ENCODE measurements around the gene DMWD. TPM values are rescaled to one million over a fixed set of nuclear protein-coding genes. Genes with fewer than 3 reads are reported as not detected.

The DMWD gene
- total RNA-seq, 6 experiments from 2014 or later: 53.4 to 63.2 (median 55.3) TPM

DNA sequence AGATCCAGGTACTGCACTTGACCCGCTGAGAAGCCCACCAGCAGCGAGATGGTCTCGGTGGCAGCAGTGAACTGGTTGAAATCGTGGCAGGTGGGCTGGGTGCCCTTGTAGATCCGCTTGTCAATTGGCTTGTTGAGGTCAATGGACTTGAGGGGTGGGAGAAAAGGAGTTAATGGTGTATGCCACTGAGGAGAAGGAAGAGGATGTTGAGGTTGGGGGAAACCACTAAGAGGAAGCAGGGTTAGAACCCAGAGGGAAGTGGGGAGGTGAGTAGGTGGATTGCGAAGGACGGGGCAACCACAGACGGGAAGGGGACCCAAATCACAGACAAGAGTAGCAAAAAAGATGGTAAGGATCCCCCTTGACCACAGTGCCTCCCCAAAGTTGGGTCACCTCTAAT, 1.7 kb downstream of the DMWD start:
- H3K4me3 Mint-ChIP-seq: peak overlapping the region; percentile 99
- H3K27ac Mint-ChIP-seq: peak overlapping the region; percentile 90
- H3K9me3 Mint-ChIP-seq: no peaks in the 10 kb centered on the region
- DNase-seq: no peak
- H3K4me1 Mint-ChIP-seq (ENCODE audit: low read depth): peaks cover 27% of the 10 kb centered on the region
- peaks cover 2% of the 10 kb centered on the region for H3K27me3 Mint-ChIP-seq (ENCODE audit: insufficient read depth)
- peaks cover 36% of the 10 kb centered on the region for H3K36me3 Mint-ChIP-seq (ENCODE audit: low read depth)
- TF ChIP-seq, protein P1, sequence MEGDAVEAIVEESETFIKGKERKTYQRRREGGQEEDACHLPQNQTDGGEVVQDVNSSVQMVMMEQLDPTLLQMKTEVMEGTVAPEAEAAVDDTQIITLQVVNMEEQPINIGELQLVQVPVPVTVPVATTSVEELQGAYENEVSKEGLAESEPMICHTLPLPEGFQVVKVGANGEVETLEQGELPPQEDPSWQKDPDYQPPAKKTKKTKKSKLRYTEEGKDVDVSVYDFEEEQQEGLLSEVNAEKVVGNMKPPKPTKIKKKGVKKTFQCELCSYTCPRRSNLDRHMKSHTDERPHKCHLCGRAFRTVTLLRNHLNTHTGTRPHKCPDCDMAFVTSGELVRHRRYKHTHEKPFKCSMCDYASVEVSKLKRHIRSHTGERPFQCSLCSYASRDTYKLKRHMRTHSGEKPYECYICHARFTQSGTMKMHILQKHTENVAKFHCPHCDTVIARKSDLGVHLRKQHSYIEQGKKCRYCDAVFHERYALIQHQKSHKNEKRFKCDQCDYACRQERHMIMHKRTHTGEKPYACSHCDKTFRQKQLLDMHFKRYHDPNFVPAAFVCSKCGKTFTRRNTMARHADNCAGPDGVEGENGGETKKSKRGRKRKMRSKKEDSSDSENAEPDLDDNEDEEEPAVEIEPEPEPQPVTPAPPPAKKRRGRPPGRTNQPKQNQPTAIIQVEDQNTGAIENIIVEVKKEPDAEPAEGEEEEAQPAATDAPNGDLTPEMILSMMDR (IDR thresholded peaks at IDR 0.05): no peak

DNA sequence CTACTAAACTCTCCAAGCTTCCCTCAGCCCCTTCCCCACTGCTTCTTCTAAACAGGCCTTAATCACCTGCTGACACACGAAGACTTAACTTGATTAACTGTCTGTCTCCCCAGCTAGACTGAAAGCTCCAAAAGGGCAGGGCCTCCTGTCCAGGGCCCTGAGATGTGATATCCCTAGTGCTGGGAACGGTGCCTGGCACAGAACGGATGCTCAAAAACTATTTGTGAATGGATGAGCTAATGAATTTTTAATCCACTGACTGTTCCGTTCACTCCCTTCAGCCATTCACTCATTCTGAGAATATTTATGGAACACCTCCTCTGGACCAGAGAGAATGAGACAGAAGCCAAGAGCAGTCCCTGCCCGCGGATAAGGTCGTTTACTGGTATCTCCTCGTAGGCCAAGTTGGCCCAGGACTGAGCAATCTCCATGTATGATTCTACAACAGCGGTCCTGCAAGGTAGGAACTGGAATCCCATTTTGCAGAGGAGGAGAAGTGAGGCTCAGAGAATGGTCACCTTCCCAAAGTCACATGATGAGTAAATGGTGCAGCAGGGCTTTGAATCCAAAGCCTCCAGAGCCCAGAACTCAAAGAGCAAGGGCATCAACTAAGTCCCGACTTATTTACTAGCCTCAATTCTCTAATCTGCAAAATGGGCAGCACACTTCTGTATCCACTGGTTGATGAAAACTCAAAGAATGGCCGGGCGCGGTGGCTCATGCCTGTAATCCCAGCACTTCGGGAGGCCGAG, 3.4 kb downstream of the DMWD start:
- Mint-ChIP-seq H3K9me3 (no peaks in the 10 kb centered on the region), H3K4me3 (no peak overlapping the region), H3K36me3 (ENCODE audit: low read depth) (peaks cover 36% of the 10 kb centered on the region), H3K4me1 (ENCODE audit: low read depth) (peaks cover 36% of the 10 kb centered on the region), H3K27ac (no peak overlapping the region), H3K27me3 (ENCODE audit: insufficient read depth) (peaks cover 2% of the 10 kb centered on the region)
- TF ChIP-seq, protein P1 (IDR thresholded peaks at IDR 0.05): no peak
- DNase-seq: no peak

DNA sequence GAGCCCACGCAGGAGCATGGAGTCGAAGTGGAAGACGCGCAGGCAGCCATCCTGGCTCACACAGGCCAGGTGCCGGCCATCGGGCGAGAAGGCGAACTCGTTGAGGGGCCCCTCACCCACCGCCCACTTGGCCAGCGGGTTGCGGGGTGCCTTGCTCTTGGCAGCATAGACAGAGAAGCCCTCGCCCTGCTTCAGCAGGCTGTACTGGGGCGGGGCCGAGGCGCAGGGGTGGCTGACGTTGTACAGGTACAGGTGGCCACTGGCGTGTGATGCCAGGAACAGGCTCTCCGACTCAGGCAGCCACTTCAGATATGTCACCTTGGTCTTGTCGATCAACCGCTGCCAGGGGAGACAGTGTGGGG, 6.1 kb downstream of the DMWD start:
- Mint-ChIP-seq H3K4me1 (ENCODE audit: low read depth) (peaks cover 37% of the 10 kb centered on the region), H3K4me3 (no peak overlapping the region), H3K36me3 (ENCODE audit: low read depth) (peaks cover 34% of the 10 kb centered on the region), H3K9me3 (no peaks in the 10 kb centered on the region), H3K27me3 (ENCODE audit: insufficient read depth) (peaks cover 4% of the 10 kb centered on the region), H3K27ac (no peak overlapping the region)
- TF ChIP-seq, protein P1 (IDR thresholded peaks at IDR 0.05): no peak
- DNase-seq: no peak

DNA sequence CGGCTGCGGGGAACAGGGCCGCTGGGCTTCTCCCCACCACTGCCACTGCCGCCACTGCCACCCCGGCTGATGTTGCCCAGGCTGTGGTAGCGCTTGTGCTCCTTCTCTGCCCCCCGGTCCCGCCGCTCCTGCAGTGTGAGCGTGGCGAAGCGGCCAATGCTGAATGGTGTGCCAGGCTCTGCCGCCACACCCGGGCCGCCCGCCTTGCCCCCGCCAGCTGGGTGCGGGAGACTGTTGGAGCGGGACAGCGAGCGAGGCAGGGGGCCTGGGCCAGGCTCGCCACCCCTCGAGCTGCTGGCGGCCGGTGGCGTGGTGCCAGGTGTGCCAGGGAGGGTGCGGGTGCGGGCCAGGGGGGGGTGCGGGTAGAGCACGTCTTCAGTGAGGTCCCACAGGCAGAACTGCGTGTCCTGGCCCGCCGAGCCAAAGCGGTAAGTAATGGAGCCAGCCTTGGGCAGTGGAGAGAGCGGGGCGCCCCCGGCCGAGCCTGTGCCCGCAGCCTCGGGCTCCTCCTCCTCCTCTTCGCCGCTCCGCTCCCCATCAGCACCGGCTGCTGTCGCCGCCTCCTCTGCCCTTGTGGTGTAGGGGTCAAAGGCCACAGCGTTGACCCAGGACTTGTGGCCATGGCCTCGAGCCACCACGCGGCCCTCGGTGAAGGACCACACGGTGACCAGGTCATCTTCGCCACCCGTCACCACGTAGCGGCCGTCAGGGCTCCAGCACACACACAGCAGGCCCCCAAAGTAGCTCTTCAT, 6.7 kb downstream of the DMWD start:
- DNase-seq: no peak
- TF ChIP-seq, protein P1 (IDR thresholded peaks at IDR 0.05): no peak
- Mint-ChIP-seq H3K36me3 (ENCODE audit: low read depth) (peaks cover 28% of the 10 kb centered on the region), H3K27ac (no peak overlapping the region), H3K4me1 (ENCODE audit: low read depth) (peaks cover 35% of the 10 kb centered on the region), H3K9me3 (no peaks in the 10 kb centered on the region), H3K4me3 (no peak overlapping the region), H3K27me3 (ENCODE audit: insufficient read depth) (peaks cover 4% of the 10 kb centered on the region)

DNA sequence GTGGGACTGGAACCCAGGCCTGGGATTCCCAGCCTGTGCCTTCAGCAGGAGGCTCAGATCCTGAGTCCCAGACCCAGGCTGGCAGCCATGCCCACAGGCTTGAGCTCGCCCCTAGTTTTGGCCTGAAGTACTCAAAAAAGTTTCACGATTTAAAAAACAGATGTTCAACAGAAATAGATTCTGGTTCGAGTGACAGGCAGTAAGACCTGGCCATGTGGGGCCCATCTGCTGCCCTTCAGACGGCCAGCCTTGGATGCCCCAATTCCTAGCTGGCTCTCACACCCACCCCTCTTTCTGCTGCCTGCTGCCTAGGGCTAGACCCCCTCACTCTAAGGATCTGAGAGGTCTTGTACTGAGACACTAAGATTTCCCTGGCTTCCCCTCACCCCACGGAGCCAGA, 7.5 kb downstream of the DMWD start:
- Mint-ChIP-seq H3K4me1 (ENCODE audit: low read depth) (peaks cover 35% of the 10 kb centered on the region), H3K9me3 (no peaks in the 10 kb centered on the region), H3K27me3 (ENCODE audit: insufficient read depth) (peaks cover 4% of the 10 kb centered on the region; the same call in 1 of the 2 replicates), H3K4me3 (no peak overlapping the region), H3K36me3 (ENCODE audit: low read depth) (peaks cover 25% of the 10 kb centered on the region), H3K27ac (peak overlapping the region; percentile 78)
- TF ChIP-seq, protein P1 (IDR thresholded peaks at IDR 0.05): no peak
- no peak for DNase-seq

All from HFFc6 (cell line).